ENCODE measurements around the gene PRF1. TPM values are rescaled to one million over a fixed set of nuclear protein-coding genes. Genes with fewer than 3 reads are reported as not detected.

PRF1 gene
- total and polyA plus RNA-seq, 2 of the 13 experiments (the other 11 are each of a cell fraction or from before 2014, with no cell fraction given) = 1.00 to 1.4 TPM

DNA sequence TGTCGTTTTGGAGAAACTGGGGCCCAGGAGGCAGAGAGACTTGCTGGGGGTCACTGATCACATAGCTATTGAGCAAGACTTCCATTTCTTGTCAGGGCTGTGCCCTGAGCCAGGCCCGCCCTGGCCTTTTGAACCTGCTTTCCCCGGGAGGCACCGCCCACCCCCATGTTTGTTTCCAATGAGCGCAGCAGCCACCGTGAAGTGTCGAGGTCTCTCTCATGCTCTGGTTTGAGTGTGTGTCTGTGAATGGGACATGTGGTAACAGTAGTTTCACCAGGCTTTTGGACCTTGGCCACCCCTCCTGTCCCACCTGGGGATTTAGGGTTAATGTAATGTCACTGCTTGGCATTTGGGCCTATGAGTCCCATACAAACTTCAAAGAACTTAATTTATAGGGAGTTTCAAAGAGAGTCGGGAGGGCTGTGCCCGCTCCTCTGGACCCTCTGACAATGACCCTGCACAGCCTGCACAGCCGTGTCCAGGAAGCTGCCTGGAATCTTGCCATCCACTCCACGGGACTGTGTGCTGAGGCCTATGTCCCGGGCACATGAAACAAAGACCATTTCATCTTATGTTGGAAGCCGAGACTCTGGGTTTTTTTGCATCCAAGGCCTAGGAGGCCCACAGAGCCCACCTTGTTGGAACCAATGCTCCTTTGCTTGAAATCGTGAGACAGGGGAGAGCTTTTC, 6.3 kb downstream of the PRF1 start (continued):
- TF ChIP-seq, protein P1, sequence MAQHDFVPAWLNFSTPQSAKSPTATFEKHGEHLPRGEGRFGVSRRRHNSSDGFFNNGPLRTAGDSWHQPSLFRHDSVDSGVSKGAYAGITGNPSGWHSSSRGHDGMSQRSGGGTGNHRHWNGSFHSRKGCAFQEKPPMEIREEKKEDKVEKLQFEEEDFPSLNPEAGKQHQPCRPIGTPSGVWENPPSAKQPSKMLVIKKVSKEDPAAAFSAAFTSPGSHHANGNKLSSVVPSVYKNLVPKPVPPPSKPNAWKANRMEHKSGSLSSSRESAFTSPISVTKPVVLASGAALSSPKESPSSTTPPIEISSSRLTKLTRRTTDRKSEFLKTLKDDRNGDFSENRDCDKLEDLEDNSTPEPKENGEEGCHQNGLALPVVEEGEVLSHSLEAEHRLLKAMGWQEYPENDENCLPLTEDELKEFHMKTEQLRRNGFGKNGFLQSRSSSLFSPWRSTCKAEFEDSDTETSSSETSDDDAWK (CRISPR knock-in tag; IDR thresholded peaks at IDR 0.05) = no peak
- no peak for TF ChIP-seq ELF4 (CRISPR knock-in tag; IDR thresholded peaks at IDR 0.05; ENCODE audit: borderline replicate concordance)
- no peak for TF ChIP-seq ZNF564 (CRISPR knock-in tag; IDR thresholded peaks at IDR 0.05)
- no peak for TF ChIP-seq ZBTB20 (CRISPR knock-in tag; IDR thresholded peaks at IDR 0.05; ENCODE audit: borderline replicate concordance, low read depth)
- TF ChIP-seq CBFB (CRISPR knock-in tag; IDR thresholded peaks at IDR 0.05) = no peak
- no peak for TF ChIP-seq ZNF235 (CRISPR knock-in tag; IDR thresholded peaks at IDR 0.05; ENCODE audit: borderline replicate concordance)
- no peak for TF ChIP-seq KLF15 (CRISPR knock-in tag; IDR thresholded peaks at IDR 0.05; ENCODE audit: borderline replicate concordance)
- no peak for TF ChIP-seq ASH2L (IDR thresholded peaks at IDR 0.05; ENCODE audit: insufficient read length, low read depth, low read length)
- no peak for TF ChIP-seq ZFP36L2 (CRISPR knock-in tag; IDR thresholded peaks at IDR 0.05)
- TF ChIP-seq, protein P2, sequence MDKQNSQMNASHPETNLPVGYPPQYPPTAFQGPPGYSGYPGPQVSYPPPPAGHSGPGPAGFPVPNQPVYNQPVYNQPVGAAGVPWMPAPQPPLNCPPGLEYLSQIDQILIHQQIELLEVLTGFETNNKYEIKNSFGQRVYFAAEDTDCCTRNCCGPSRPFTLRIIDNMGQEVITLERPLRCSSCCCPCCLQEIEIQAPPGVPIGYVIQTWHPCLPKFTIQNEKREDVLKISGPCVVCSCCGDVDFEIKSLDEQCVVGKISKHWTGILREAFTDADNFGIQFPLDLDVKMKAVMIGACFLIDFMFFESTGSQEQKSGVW (CRISPR knock-in tag; IDR thresholded peaks at IDR 0.05; ENCODE audit: borderline replicate concordance) = no peak
- no peak for TF ChIP-seq ARID2 (CRISPR knock-in tag; IDR thresholded peaks at IDR 0.05; ENCODE audit: borderline replicate concordance)
- TF ChIP-seq, protein P3, sequence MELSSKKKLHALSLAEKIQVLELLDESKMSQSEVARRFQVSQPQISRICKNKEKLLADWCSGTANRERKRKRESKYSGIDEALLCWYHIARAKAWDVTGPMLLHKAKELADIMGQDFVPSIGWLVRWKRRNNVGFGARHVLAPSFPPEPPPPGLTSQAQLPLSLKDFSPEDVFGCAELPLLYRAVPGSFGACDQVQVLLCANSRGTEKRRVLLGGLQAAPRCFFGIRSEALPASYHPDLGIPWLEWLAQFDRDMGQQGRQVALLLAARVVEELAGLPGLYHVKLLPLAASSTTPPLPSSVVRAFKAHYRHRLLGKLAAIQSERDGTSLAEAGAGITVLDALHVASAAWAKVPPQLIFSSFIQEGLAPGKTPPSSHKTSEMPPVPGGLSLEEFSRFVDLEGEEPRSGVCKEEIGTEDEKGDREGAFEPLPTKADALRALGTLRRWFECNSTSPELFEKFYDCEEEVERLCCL (CRISPR knock-in tag; IDR thresholded peaks at IDR 0.05; ENCODE audit: borderline replicate concordance) = no peak
- TF ChIP-seq ZNF17 (CRISPR knock-in tag; IDR thresholded peaks at IDR 0.05) = no peak
- no peak for TF ChIP-seq SOX13 (IDR thresholded peaks at IDR 0.05)
- peak in 1 of 2 experiments; percentile 30; a peak in 2 of 4 replicates for TF ChIP-seq SOX13 (CRISPR knock-in tag; conservative IDR thresholded peaks at IDR 0.05 in 1 of 2, IDR thresholded peaks at IDR 0.05 in 1 of 2)
- TF ChIP-seq ZNF3 (CRISPR knock-in tag; IDR thresholded peaks at IDR 0.05) = no peak
- TF ChIP-seq, protein P4, sequence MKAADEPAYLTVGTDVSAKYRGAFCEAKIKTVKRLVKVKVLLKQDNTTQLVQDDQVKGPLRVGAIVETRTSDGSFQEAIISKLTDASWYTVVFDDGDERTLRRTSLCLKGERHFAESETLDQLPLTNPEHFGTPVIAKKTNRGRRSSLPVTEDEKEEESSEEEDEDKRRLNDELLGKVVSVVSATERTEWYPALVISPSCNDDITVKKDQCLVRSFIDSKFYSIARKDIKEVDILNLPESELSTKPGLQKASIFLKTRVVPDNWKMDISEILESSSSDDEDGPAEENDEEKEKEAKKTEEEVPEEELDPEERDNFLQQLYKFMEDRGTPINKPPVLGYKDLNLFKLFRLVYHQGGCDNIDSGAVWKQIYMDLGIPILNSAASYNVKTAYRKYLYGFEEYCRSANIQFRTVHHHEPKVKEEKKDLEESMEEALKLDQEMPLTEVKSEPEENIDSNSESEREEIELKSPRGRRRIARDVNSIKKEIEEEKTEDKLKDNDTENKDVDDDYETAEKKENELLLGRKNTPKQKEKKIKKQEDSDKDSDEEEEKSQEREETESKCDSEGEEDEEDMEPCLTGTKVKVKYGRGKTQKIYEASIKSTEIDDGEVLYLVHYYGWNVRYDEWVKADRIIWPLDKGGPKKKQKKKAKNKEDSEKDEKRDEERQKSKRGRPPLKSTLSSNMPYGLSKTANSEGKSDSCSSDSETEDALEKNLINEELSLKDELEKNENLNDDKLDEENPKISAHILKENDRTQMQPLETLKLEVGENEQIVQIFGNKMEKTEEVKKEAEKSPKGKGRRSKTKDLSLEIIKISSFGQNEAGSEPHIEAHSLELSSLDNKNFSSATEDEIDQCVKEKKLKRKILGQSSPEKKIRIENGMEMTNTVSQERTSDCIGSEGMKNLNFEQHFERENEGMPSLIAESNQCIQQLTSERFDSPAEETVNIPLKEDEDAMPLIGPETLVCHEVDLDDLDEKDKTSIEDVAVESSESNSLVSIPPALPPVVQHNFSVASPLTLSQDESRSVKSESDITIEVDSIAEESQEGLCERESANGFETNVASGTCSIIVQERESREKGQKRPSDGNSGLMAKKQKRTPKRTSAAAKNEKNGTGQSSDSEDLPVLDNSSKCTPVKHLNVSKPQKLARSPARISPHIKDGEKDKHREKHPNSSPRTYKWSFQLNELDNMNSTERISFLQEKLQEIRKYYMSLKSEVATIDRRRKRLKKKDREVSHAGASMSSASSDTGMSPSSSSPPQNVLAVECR (CRISPR knock-in tag; IDR thresholded peaks at IDR 0.05; ENCODE audit: borderline replicate concordance) = peak; percentile 39; the same call in 1 of the 2 replicates
- no peak for TF ChIP-seq ZNF616 (CRISPR knock-in tag; IDR thresholded peaks at IDR 0.05; ENCODE audit: low read depth)
- TF ChIP-seq CCDC6 (CRISPR knock-in tag; IDR thresholded peaks at IDR 0.05) = no peak
- no peak for TF ChIP-seq MAFF (IDR thresholded peaks at IDR 0.05; ENCODE audit: low read depth, low read length)
- no peak for TF ChIP-seq GTF3A (CRISPR knock-in tag; conservative IDR thresholded peaks at IDR 0.05)
- no peak for TF ChIP-seq NFKBIZ (CRISPR knock-in tag; IDR thresholded peaks at IDR 0.05)
- TF ChIP-seq MYC (CRISPR knock-in tag; IDR thresholded peaks at IDR 0.05; ENCODE audit: borderline replicate concordance) = 0 out of 2 replicates have a peak, but pooled peaks have one; percentile 43
